Effector memory CD4-positive, alpha-beta T cell (primary cell): ENCODE data around the gene MAML3.

ENCODE experiments used
- DNase-seq, 3 donors: peaks; one replicate each; pipeline ENCODE4 v3.0.0-alpha.2; 2020
- H3K27ac ChIP-seq: 2 replicates; pipeline ENCODE4 v1.7.0; 2013; ENCODE audit warnings: mild to moderate bottlenecking, low read length, moderate library complexity; ENCODE audit not compliant: insufficient read depth, poor library complexity, severe bottlenecking
- H3K27me3 ChIP-seq: replicated peaks from 2 replicates; pipeline ENCODE4 v1.7.0; 2013; ENCODE audit warnings: mild to moderate bottlenecking, low read length; ENCODE audit not compliant: insufficient read depth, control insufficient read depth, poor library complexity, severe bottlenecking
- H3K36me3 ChIP-seq: 2 replicates; pipeline ENCODE4 v1.7.0; 2013; ENCODE audit warnings: mild to moderate bottlenecking, low read length, moderate library complexity; ENCODE audit not compliant: control insufficient read depth, insufficient read depth
- H3K4me1 ChIP-seq: 2 replicates; pipeline ENCODE4 v1.7.0; 2013; ENCODE audit warnings: low read length, mild to moderate bottlenecking; ENCODE audit not compliant: control insufficient read depth, insufficient read depth, poor library complexity, severe bottlenecking
- H3K4me3 ChIP-seq: 2 replicates; pipeline ENCODE4 v1.7.0; 2013; ENCODE audit warnings: low read length, low read depth, mild to moderate bottlenecking; ENCODE audit not compliant: insufficient read depth, poor library complexity, severe bottlenecking
- H3K9me3 ChIP-seq: 2 replicates; pipeline ENCODE4 v1.7.0; 2013; ENCODE audit warnings: mild to moderate bottlenecking, low read length, moderate library complexity; ENCODE audit not compliant: control insufficient read depth

MAML3 gene

GRCh38 chr4:140106289-140106844 lies 47.6 kb downstream of the MAML3 start:
- Histone ChIP-seq H3K36me3 (no peaks in the 10 kb centered on the region), H3K27ac (no peak overlapping the region), H3K27me3 (no peaks in the 10 kb centered on the region), H3K9me3 (no peaks in the 10 kb centered on the region), H3K4me1 (no peaks in the 10 kb centered on the region), H3K4me3 (no peak overlapping the region)
- DNase-seq, result no peak

DNA sequence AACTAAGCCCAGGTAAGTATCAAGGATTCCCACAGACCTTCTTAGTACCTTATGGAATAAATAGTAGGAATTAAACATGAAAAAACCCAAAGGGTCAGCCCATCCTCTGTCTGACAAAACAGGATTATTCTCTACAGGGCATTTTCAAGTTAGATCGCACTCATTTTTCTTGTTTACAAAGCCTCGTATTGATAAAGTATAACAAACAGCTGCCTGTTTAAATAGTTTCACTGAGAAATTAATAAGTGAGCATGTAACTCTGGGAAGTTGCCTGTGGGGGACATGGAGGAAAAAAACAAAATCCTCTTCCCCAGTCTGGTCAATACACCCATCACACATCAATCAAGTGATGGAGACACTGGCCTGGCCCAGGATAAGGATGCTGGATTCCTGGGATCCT lies 48.5 kb downstream of the MAML3 start:
- Histone ChIP-seq H3K4me1 (peaks cover 2% of the 10 kb centered on the region), H3K27ac (no peak overlapping the region), H3K4me3 (no peak overlapping the region), H3K9me3 (no peaks in the 10 kb centered on the region), H3K27me3 (no peaks in the 10 kb centered on the region), H3K36me3 (no peaks in the 10 kb centered on the region)
- no peak for DNase-seq

GRCh38 chr4:140103676-140104075 lies 50.3 kb downstream of the MAML3 start:
- no peaks in the 10 kb centered on the region for H3K27me3 ChIP-seq
- no peaks in the 10 kb centered on the region for H3K36me3 ChIP-seq
- H3K9me3 ChIP-seq, result no peaks in the 10 kb centered on the region
- H3K27ac ChIP-seq, result no peak overlapping the region
- peak in 1 of 3 donors; percentile 20 for DNase-seq
- peaks cover 8% of the 10 kb centered on the region for H3K4me1 ChIP-seq
- no peak overlapping the region for H3K4me3 ChIP-seq

- no peak overlapping the region for H3K4me3 ChIP-seq
- H3K4me1 ChIP-seq, result peaks cover 8% of the 10 kb centered on the region
- no peak for DNase-seq
- H3K36me3 ChIP-seq, result no peaks in the 10 kb centered on the region
- no peak overlapping the region for H3K27ac ChIP-seq
- no peaks in the 10 kb centered on the region for H3K27me3 ChIP-seq
- no peaks in the 10 kb centered on the region for H3K9me3 ChIP-seq
These were observed 51.6 kb downstream of the MAML3 start for GRCh38 chr4:140102421-140102820.

GRCh38 chr4:140100771-140101170 lies 53.2 kb downstream of the MAML3 start:
- no peak for DNase-seq
- Histone ChIP-seq H3K27me3 (no peaks in the 10 kb centered on the region), H3K9me3 (no peaks in the 10 kb centered on the region), H3K36me3 (no peaks in the 10 kb centered on the region), H3K27ac (no peak overlapping the region), H3K4me1 (peaks cover 14% of the 10 kb centered on the region), H3K4me3 (no peak overlapping the region)

DNA sequence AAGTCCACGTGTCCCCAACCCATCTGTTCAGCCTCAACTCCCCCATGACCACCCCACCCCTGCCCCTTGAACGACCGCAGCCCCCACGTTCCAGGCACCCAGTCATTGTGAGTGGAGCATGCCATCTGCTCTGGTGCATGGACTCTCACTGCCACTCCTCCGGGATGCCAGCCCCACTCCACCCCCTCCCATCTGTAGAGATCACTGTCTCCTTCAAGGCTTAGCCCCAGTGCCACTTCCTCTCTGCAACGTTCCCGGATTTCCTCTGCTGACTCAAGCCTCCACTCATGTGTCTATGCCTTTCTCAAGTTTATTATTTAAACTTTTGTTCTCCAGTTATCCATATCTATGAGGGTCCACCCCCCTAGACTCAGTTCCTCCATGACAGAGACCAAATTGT lies 54.0 kb downstream of the MAML3 start:
- Histone ChIP-seq H3K9me3 (no peaks in the 10 kb centered on the region), H3K36me3 (no peaks in the 10 kb centered on the region), H3K4me3 (no peak overlapping the region), H3K27me3 (no peaks in the 10 kb centered on the region), H3K4me1 (peaks cover 21% of the 10 kb centered on the region), H3K27ac (no peak overlapping the region)
- DNase-seq, result peak in 1 of 3 donors; percentile 8

DNA sequence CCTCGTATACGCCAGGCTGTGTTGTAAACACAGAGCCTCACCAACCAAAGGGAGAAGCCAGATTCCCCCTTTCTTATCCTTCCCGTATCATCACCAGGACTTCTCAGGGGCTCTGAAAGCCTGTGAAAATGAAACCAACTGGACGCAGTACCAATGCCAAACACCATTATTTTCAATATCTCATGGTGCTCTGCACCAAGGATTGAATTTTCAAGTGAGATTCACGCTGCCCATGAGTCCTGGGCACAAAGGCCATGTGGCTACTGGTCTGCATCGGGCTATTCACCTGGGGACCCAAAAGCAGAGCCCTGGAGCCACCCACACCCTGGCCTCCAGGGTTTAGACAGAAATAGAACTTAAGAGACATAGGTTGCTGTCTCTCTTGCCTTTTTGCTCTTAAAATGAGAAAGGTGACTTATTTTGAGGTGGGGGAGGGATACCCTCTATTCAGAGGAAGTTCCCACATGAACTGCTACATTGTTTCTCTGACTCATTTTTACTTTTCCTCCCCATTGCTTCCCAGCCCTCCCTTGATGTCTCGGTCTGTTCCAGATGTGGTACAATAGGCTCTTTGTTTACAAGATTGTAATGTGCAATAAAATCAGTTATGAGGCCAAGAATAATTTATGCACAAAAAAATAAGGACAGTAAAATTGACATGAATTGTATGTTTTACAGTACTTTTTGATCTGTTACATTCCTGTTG lies 55.4 kb downstream of the MAML3 start:
- Histone ChIP-seq H3K27me3 (no peaks in the 10 kb centered on the region), H3K9me3 (no peaks in the 10 kb centered on the region), H3K27ac (no peak overlapping the region), H3K4me1 (peaks cover 26% of the 10 kb centered on the region), H3K4me3 (no peak overlapping the region), H3K36me3 (no peaks in the 10 kb centered on the region)
- no peak for DNase-seq

DNA sequence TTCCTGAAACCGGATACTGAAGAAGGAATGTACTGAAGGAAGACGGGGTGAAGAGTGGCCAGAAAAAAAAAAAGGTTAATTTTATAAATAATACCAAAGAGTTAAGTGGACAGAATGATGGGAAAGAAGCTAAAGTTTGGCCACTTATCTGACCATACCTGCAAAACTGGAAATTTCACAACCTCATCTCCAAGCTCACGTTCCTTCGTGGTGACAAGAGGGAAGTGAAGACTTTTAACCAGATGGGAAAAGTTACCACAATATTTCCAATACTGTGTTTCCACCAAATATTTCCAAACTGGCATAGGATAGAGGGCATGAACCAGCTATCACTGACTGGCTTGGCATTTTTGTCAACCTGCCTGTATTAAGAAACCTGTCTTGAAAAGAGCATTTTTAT lies 56.4 kb downstream of the MAML3 start:
- no peak overlapping the region for H3K4me3 ChIP-seq
- H3K27ac ChIP-seq, result no peak overlapping the region
- no peak for DNase-seq
- no peaks in the 10 kb centered on the region for H3K27me3 ChIP-seq
- peaks cover 26% of the 10 kb centered on the region for H3K4me1 ChIP-seq
- H3K36me3 ChIP-seq, result no peaks in the 10 kb centered on the region
- no peaks in the 10 kb centered on the region for H3K9me3 ChIP-seq

DNA sequence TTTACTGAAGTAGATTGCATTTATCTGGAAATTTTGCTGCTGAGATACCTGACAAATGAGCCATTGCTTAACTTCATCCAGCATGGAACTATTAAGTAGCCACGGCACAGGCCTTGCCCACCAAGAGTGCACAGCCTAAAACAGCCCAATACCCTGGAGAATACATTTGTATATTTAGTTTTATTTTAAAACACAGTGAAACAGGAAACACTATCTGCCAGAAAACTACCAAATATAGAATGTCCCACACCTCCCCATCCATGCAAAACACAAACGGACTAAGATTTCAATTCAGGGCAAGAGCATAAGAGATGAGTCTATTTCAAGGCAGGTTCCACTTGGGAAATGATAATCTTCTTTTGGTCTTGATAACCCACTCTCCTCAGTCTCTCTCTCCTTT lies 57.1 kb downstream of the MAML3 start:
- Histone ChIP-seq H3K4me1 (peaks cover 26% of the 10 kb centered on the region), H3K27ac (no peak overlapping the region)

DNA sequence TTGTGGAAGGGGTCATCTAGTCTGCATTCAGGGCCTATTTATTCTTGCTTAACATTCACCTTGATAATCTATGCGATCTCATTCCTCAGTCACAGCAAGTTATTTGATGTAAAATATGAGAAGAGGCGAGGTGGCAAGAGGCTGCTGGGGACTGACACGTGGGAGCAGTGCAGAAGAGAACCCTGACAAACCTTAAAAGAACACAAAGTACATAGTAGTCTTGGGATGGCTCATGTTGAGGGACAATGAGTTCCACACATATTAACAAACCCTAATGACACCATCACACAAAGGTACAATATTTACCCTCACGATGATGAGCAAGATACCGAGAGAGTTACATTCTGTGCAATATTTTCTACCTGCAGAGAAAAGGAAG lies 57.5 kb downstream of the MAML3 start:
- peak overlapping the region; percentile 33 for H3K4me3 ChIP-seq
- H3K9me3 ChIP-seq, result no peaks in the 10 kb centered on the region
- H3K27ac ChIP-seq, result no peak overlapping the region
- peaks cover 26% of the 10 kb centered on the region for H3K4me1 ChIP-seq
- H3K27me3 ChIP-seq, result no peaks in the 10 kb centered on the region
- no peaks in the 10 kb centered on the region for H3K36me3 ChIP-seq
- no peak for DNase-seq

More for the DNA sequence above, 57.1 kb downstream of the MAML3 start:
- no peak for DNase-seq
- H3K9me3 ChIP-seq, result no peaks in the 10 kb centered on the region
- no peaks in the 10 kb centered on the region for H3K36me3 ChIP-seq
- H3K4me3 ChIP-seq, result no peak overlapping the region
- no peaks in the 10 kb centered on the region for H3K27me3 ChIP-seq
